ENCODE results near the gene PLPPR3. TPM values are rescaled to one million over a fixed set of nuclear protein-coding genes. Genes with fewer than 3 reads are reported as not detected.

Gene PLPPR3
- total RNA-seq, 1 experiment from 2014 or later, result 0.81 TPM

DNA sequence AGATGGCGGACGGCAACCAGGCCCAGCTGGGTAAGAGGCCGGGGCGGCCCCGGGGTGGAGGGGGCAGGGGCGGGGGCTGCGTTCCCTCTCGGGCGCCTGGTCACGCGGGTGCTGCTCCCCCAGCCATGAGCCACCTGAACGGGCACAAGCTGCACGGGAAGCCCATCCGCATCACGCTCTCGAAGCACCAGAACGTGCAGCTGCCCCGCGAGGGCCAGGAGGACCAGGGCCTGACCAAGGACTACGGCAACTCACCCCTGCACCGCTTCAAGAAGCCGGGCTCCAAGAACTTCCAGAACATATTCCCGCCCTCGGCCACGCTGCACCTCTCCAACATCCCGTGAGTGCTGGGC is 13.4 kb downstream of the PLPPR3 start:
- Histone ChIP-seq H3F3A (ENCODE audit: insufficient read depth, low read depth) (peaks cover 50% of the 10 kb centered on the region), H3K9me2 (ENCODE audit: insufficient read depth) (no peaks in the 10 kb centered on the region), H3K79me2 (ENCODE audit: low read depth) (peaks cover 56% of the 10 kb centered on the region), H4K20me1 (ENCODE audit: insufficient read depth) (peaks cover 82% of the 10 kb centered on the region), H3K27ac (no peak overlapping the region), H2AFZ (no peak overlapping the region), H3K4me2 (no peak overlapping the region), H3K36me3 (ENCODE audit: low read depth) (peaks cover 23% of the 10 kb centered on the region), H3K4me3 (no peak overlapping the region), H3K27me3 (ENCODE audit: insufficient read depth, low read depth) (no peaks in the 10 kb centered on the region), H3K4me1 (replicated peaks; ENCODE audit: insufficient read depth) (no peaks in the 10 kb centered on the region), H3K9me3 (ENCODE audit: insufficient read depth, low read depth) (no peaks in the 10 kb centered on the region)
- POLR2A ChIA-PET (ENCODE audit: unreplicated experiment), result no interaction called here
- CTCF ChIA-PET, result interaction anchor here (0.7 kb wide), 1 partner anchor 80 kb away, joined by 3 read pairs; no protein-coding TSS in a partner anchor
- DNase-seq, result no peak
- intact Hi-C loops (cut with micrococcal nuclease; ENCODE audit: unreplicated experiment), result no loop called here
- no peak for TF ChIP-seq EZH2 (IDR thresholded peaks at IDR 0.05; ENCODE audit: low read depth)
- TF ChIP-seq, protein P1, sequence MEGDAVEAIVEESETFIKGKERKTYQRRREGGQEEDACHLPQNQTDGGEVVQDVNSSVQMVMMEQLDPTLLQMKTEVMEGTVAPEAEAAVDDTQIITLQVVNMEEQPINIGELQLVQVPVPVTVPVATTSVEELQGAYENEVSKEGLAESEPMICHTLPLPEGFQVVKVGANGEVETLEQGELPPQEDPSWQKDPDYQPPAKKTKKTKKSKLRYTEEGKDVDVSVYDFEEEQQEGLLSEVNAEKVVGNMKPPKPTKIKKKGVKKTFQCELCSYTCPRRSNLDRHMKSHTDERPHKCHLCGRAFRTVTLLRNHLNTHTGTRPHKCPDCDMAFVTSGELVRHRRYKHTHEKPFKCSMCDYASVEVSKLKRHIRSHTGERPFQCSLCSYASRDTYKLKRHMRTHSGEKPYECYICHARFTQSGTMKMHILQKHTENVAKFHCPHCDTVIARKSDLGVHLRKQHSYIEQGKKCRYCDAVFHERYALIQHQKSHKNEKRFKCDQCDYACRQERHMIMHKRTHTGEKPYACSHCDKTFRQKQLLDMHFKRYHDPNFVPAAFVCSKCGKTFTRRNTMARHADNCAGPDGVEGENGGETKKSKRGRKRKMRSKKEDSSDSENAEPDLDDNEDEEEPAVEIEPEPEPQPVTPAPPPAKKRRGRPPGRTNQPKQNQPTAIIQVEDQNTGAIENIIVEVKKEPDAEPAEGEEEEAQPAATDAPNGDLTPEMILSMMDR (conservative IDR thresholded peaks at IDR 0.05), result no peak
- no TSS peak for BruUV-seq (replicated peaks)

DNA sequence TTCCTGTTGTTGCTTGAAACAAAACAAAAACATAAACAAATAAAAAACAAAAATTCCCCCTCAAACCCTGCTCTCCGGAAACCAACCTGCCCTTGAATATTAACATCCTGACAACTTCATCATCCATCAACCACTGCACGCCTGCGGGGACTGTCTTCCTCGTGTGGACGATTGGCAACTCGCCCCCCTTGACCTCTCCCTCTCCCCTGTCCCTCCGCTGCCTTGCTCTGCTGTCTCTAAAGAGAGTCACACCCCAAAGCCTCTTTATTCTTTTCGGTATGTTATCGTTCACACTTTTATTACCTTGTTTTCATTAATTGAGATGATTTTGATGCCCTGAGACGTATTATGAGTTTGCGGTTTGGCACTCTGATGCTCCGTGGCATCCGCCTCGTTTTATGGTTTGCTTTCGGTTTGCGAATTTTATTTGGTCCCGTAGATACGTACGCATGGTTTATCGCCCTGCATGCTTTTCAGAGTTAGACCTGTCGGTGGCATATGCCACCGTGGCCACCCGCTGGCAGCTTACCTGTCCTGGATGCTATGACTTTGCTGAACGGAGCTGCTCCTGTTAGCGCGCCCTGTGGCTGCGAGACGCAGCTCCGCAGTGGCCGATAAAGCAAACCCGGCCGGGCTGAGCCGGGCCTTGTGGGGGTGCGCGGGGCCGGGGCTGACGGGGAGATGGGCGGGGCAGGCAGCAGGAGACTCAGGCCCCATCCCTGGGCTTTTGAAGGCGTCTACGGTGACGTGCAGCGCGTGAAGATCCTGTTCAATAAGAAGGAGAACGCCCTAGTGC is 13.9 kb downstream of the PLPPR3 start:
- POLR2A ChIA-PET (ENCODE audit: unreplicated experiment), result no interaction called here

DNA sequence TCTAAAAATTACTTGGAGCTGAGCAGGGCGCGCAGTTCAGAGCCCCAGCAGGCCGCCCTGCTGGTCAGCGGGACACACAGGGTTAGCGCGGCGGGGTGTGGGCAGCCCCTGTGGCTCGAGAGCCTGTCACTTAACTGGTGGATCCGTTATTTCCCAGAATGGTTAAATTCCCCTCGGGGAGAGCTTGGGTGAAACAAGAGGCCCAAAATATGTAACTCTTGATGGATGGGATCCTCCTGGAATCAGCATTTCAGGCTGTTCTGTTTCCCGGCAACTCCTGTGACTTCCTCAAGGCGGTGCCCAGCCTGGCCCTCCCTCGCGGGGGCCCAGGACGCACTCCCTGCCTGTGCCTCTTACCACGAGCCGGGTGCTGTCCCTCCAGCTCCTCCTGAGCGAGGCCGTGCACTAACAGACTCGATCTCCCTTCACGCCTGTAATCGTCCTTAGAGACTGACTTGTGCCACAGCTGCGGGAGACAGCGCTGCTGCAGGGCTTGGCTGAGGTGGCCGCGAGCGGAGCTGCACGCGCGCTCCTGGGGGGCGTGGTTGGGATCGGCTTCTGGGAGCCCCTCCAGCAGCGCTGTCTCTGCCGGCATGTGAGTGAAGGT is 14.8 kb downstream of the PLPPR3 start:
- no peaks in the 10 kb centered on the region for H3K9me3 ChIP-seq (ENCODE audit: insufficient read depth, low read depth)
- intact Hi-C loops (cut with micrococcal nuclease; ENCODE audit: unreplicated experiment), result no loop called here
- no peak overlapping the region for H3K4me2 ChIP-seq
- POLR2A ChIA-PET (ENCODE audit: unreplicated experiment), result no interaction called here
- peaks cover 55% of the 10 kb centered on the region for H3F3A ChIP-seq (ENCODE audit: insufficient read depth, low read depth)
- H2AFZ ChIP-seq, result no peak overlapping the region
- peaks cover 71% of the 10 kb centered on the region for H3K79me2 ChIP-seq (ENCODE audit: low read depth)
- CTCF ChIA-PET, result no interaction called here
- peaks cover 97% of the 10 kb centered on the region for H4K20me1 ChIP-seq (ENCODE audit: insufficient read depth)
- H3K9me2 ChIP-seq (ENCODE audit: insufficient read depth), result no peaks in the 10 kb centered on the region
- H3K4me1 ChIP-seq (replicated peaks; ENCODE audit: insufficient read depth), result no peaks in the 10 kb centered on the region
- H3K27ac ChIP-seq, result no peak overlapping the region
- TF ChIP-seq, protein P1 (conservative IDR thresholded peaks at IDR 0.05), result no peak
- TF ChIP-seq EZH2 (IDR thresholded peaks at IDR 0.05; ENCODE audit: low read depth), result no peak
- BruUV-seq (replicated peaks), result no TSS peak
- peaks cover 34% of the 10 kb centered on the region for H3K36me3 ChIP-seq (ENCODE audit: low read depth)
- no peak for DNase-seq
- no peak overlapping the region for H3K4me3 ChIP-seq
- no peaks in the 10 kb centered on the region for H3K27me3 ChIP-seq (ENCODE audit: insufficient read depth, low read depth)

More for the DNA sequence above, 13.9 kb downstream of the PLPPR3 start:
- Histone ChIP-seq H3K9me3 (ENCODE audit: insufficient read depth, low read depth) (no peaks in the 10 kb centered on the region), H3K79me2 (ENCODE audit: low read depth) (peaks cover 62% of the 10 kb centered on the region), H3K36me3 (ENCODE audit: low read depth) (peaks cover 29% of the 10 kb centered on the region), H3K27ac (no peak overlapping the region), H4K20me1 (ENCODE audit: insufficient read depth) (peaks cover 88% of the 10 kb centered on the region), H3F3A (ENCODE audit: insufficient read depth, low read depth) (peaks cover 50% of the 10 kb centered on the region), H3K27me3 (ENCODE audit: insufficient read depth, low read depth) (no peaks in the 10 kb centered on the region), H3K9me2 (ENCODE audit: insufficient read depth) (no peaks in the 10 kb centered on the region), H3K4me3 (no peak overlapping the region), H3K4me2 (no peak overlapping the region), H2AFZ (no peak overlapping the region), H3K4me1 (replicated peaks; ENCODE audit: insufficient read depth) (no peaks in the 10 kb centered on the region)
- intact Hi-C loops (cut with micrococcal nuclease; ENCODE audit: unreplicated experiment), result no loop called here
- TF ChIP-seq EZH2 (IDR thresholded peaks at IDR 0.05; ENCODE audit: low read depth), result no peak
- TF ChIP-seq, protein P1 (conservative IDR thresholded peaks at IDR 0.05), result no peak
- no TSS peak for BruUV-seq (replicated peaks)
- DNase-seq, result no peak
- CTCF ChIA-PET, result interaction anchor here (0.7 kb wide), 1 partner anchor 81 kb away, joined by 3 read pairs; no protein-coding TSS in a partner anchor
